ENCODE data around the gene MRPS18A. TPM values are rescaled to one million over a fixed set of nuclear protein-coding genes. Genes with fewer than 3 reads are reported as not detected.

Gene MRPS18A
- total and polyA plus RNA-seq, 2 of the 13 experiments (the other 11 are each of a cell fraction or from before 2014, with no cell fraction given) = 87.8 to 89.1 TPM

DNA sequence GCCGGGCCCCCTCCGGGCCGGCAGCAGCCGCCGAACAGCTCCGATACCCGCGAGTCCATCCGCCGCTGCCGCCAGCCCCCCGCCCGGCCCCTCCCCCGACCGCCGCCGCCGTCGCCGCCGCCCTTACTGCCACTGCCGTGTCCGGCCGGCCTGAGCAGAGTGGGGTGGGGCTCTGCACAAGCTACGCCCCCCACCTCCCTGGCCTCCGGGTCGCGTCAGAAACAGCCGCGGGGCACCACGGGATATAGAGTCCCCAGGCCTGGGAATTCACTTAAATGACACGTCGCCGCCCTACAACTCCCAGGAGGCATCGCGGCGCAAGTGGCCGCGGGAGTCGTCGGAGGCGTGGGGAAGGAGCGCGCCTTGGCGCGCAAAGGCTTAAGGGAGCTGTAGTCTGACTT, 58.5 kb downstream of the MRPS18A start, which contains the start of gene GTPBP2 (continued):
- TF ChIP-seq, protein P1, sequence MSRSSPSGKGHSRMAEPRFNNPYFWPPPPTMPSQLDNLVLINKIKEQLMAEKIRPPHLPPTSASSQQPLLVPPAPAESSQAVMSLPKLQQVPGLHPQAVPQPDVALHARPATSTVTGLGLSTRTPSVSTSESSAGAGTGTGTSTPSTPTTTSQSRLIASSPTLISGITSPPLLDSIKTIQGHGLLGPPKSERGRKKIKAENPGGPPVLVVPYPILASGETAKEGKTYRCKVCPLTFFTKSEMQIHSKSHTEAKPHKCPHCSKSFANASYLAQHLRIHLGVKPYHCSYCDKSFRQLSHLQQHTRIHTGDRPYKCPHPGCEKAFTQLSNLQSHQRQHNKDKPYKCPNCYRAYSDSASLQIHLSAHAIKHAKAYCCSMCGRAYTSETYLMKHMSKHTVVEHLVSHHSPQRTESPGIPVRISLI (CRISPR knock-in tag; IDR thresholded peaks at IDR 0.05; ENCODE audit: borderline replicate concordance) = no peak
- no peak for TF ChIP-seq NFKB2 (CRISPR knock-in tag; IDR thresholded peaks at IDR 0.05; ENCODE audit: borderline replicate concordance)
- TF ChIP-seq AHR (CRISPR knock-in tag; IDR thresholded peaks at IDR 0.05) = no peak
- TF ChIP-seq ZNF788 (CRISPR knock-in tag; IDR thresholded peaks at IDR 0.05; ENCODE audit: borderline replicate concordance) = no peak; the same call in 1 of the 2 replicates
- no peak for TF ChIP-seq ZNF230 (CRISPR knock-in tag; IDR thresholded peaks at IDR 0.05)
- no peak for TF ChIP-seq ELK4 (CRISPR knock-in tag; IDR thresholded peaks at IDR 0.05; ENCODE audit: borderline replicate concordance)
- TF ChIP-seq LCORL (IDR thresholded peaks at IDR 0.05) = no peak
- TF ChIP-seq LCORL (CRISPR knock-in tag; IDR thresholded peaks at IDR 0.05) = no peak
- TF ChIP-seq SALL2 (CRISPR knock-in tag; IDR thresholded peaks at IDR 0.05) = no peak
- TF ChIP-seq SIN3A (IDR thresholded peaks at IDR 0.05; ENCODE audit: borderline replicate concordance, low read depth, low read length) = no peak; the same call in 1 of the 2 replicates
- TF ChIP-seq ZFP90 (CRISPR knock-in tag; IDR thresholded peaks at IDR 0.05; ENCODE audit: borderline replicate concordance) = no peak
- TF ChIP-seq TIGD3 (CRISPR knock-in tag; IDR thresholded peaks at IDR 0.05; ENCODE audit: borderline replicate concordance) = no peak
- TF ChIP-seq ZNF367 (CRISPR knock-in tag; IDR thresholded peaks at IDR 0.05; ENCODE audit: borderline replicate concordance) = no peak
- TF ChIP-seq KLF16 (CRISPR knock-in tag; IDR thresholded peaks at IDR 0.05) = peak in 1 of 2 experiments; percentile 48; a peak in 1 of 4 replicates
- TF ChIP-seq ZMYM4 (CRISPR knock-in tag; IDR thresholded peaks at IDR 0.05) = no peak
- no peak for TF ChIP-seq ZNF550 (CRISPR knock-in tag; IDR thresholded peaks at IDR 0.05; ENCODE audit: borderline replicate concordance)
- TF ChIP-seq, protein P2, sequence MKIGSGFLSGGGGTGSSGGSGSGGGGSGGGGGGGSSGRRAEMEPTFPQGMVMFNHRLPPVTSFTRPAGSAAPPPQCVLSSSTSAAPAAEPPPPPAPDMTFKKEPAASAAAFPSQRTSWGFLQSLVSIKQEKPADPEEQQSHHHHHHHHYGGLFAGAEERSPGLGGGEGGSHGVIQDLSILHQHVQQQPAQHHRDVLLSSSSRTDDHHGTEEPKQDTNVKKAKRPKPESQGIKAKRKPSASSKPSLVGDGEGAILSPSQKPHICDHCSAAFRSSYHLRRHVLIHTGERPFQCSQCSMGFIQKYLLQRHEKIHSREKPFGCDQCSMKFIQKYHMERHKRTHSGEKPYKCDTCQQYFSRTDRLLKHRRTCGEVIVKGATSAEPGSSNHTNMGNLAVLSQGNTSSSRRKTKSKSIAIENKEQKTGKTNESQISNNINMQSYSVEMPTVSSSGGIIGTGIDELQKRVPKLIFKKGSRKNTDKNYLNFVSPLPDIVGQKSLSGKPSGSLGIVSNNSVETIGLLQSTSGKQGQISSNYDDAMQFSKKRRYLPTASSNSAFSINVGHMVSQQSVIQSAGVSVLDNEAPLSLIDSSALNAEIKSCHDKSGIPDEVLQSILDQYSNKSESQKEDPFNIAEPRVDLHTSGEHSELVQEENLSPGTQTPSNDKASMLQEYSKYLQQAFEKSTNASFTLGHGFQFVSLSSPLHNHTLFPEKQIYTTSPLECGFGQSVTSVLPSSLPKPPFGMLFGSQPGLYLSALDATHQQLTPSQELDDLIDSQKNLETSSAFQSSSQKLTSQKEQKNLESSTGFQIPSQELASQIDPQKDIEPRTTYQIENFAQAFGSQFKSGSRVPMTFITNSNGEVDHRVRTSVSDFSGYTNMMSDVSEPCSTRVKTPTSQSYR (CRISPR knock-in tag; IDR thresholded peaks at IDR 0.05; ENCODE audit: borderline replicate concordance) = no peak
- no peak for TF ChIP-seq ATF5 (CRISPR knock-in tag; IDR thresholded peaks at IDR 0.05; ENCODE audit: low read depth)
- no peak; the same call in 1 of the 2 replicates for TF ChIP-seq ZNF674 (CRISPR knock-in tag; IDR thresholded peaks at IDR 0.05; ENCODE audit: low read depth)
- no peak for TF ChIP-seq HDAC6 (IDR thresholded peaks at IDR 0.05; ENCODE audit: low read depth, low read length)
- TF ChIP-seq, protein P3, sequence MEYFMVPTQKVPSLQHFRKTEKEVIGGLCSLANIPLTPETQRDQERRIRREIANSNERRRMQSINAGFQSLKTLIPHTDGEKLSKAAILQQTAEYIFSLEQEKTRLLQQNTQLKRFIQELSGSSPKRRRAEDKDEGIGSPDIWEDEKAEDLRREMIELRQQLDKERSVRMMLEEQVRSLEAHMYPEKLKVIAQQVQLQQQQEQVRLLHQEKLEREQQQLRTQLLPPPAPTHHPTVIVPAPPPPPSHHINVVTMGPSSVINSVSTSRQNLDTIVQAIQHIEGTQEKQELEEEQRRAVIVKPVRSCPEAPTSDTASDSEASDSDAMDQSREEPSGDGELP (IDR thresholded peaks at IDR 0.05; ENCODE audit: borderline replicate concordance, low read depth) = 0 out of 2 replicates have a peak, but pooled peaks have one; percentile 25
- no peak for TF ChIP-seq ZBTB7A (CRISPR knock-in tag; IDR thresholded peaks at IDR 0.05)

Measured in HepG2 (cell line).